GM12878 (cell line): ENCODE measurements around the gene PDE12. TPM values are rescaled to one million over a fixed set of nuclear protein-coding genes. Genes with fewer than 3 reads are reported as not detected.

ENCODE experiments used
- ATAC-seq: fragments of 200-7000 bp; cut with Tn5 transposase; 3 replicates; pipeline ENCODE4 v1.9.1; 2020; ENCODE audit warnings: mild to moderate bottlenecking, moderate library complexity
- BruUV-seq: library from RNA; stranded (reverse); fragments of 400-500 nt; replicated peaks from 2 replicates; lab custom pipeline; 2021; lab: Mats Ljungman, UMichigan
- CTCF ChIA-PET: fragments of 300-600 bp; sonication (Branson Sonifier 250); formaldehyde crosslinking; extraction: SDS; loops from one replicate; lab custom pipeline; 2021; ENCODE audit warnings: inconsistent platforms; lab: Yijun Ruan, JAX
- POLR2A ChIA-PET: fragments of 350-600 bp; formaldehyde crosslinking; extraction: SDS; loops from one replicate; lab custom pipeline; 2021; ENCODE audit warnings: inconsistent platforms; lab: Charles Lee
- RAD21 ChIA-PET: fragments of 300-600 bp; sonication (Branson Sonifier 250); formaldehyde crosslinking; loops from one replicate; lab custom pipeline; 2023; ENCODE audit warnings: antibody characterized with exemption; ENCODE audit not compliant: unreplicated experiment; lab: Charles Lee
- SMC1A ChIA-PET: fragments of 300-600 bp; sonication (Branson Sonifier 250); formaldehyde crosslinking; loops from one replicate; lab custom pipeline; 2023; ENCODE audit not compliant: unreplicated experiment, uncharacterized antibody; lab: Charles Lee
- DNase-seq: peaks from one replicate; pipeline ENCODE4 v3.0.0-alpha.2; 2011; ENCODE audit warnings: low read depth, low spot score
- FAIRE-seq: peaks from 3 replicates; lab custom pipeline; 2011; peaks lifted over from hg19 to GRCh38; lab: Jason Lieb, UNC
- H2AFZ ChIP-seq: 2 replicates; pipeline ENCODE4 v1.6.0; 2011; ENCODE audit warnings: low read depth, low read length, control low read depth; ENCODE audit not compliant: control insufficient read depth
- H3K27ac ChIP-seq: 2 replicates; pipeline ENCODE4 v1.5.1; 2011; ENCODE audit warnings: control low read depth; ENCODE audit not compliant: control insufficient read depth, insufficient read depth
- H3K27me3 ChIP-seq, 2 experiments: replicated peaks in 1 of 2; 2 replicates each; pipeline versions ENCODE4 v1.6.0 to v1.6.1; 2011; ENCODE audit warnings: low read length in 1 of 2; ENCODE audit not compliant: control insufficient read depth in 2 of 2, insufficient read depth in 2 of 2
- H3K36me3 ChIP-seq, 2 experiments: 2 replicates each; pipeline ENCODE4 v1.5.1; 2011; ENCODE audit warnings: low read length in 1 of 2; ENCODE audit not compliant: control insufficient read depth in 2 of 2, insufficient read depth in 2 of 2
- H3K4me1 ChIP-seq: 2 replicates; pipeline ENCODE4 v1.6.1; 2011; ENCODE audit warnings: mild to moderate bottlenecking, low read length, moderate library complexity, mixed read lengths; ENCODE audit not compliant: control insufficient read depth, insufficient read depth
- H3K4me2 ChIP-seq: 2 replicates; pipeline ENCODE4 v1.6.0; 2011; ENCODE audit warnings: control low read depth; ENCODE audit not compliant: control insufficient read depth, insufficient read depth
- H3K4me3 ChIP-seq: fragments of 200-600 bp; sonication (generic); 2 replicates; pipeline ENCODE4 v1.5.1; 2016
- H3K79me2 ChIP-seq: 2 replicates; pipeline ENCODE4 v1.6.0; 2011; ENCODE audit warnings: low read length; ENCODE audit not compliant: control insufficient read depth, insufficient read depth
- H3K9ac ChIP-seq: 2 replicates; pipeline ENCODE4 v1.8.0; 2011; ENCODE audit warnings: low read length, control low read depth, mixed read lengths; ENCODE audit not compliant: control insufficient read depth, insufficient read depth
- H3K9me3 ChIP-seq: replicated peaks from 3 replicates; pipeline ENCODE4 v1.5.1; 2011; ENCODE audit warnings: mild to moderate bottlenecking, low read length; ENCODE audit not compliant: control insufficient read depth, insufficient read depth
- H4K20me1 ChIP-seq: 2 replicates; pipeline ENCODE4 v1.6.0; 2011; ENCODE audit not compliant: control insufficient read depth, insufficient read depth
- ASH2L ChIP-seq: fragments of 300-600, 200-600 bp; sonication (generic); IDR thresholded peaks from 2 replicates; pipeline ENCODE4 v1.6.1; 2017; ENCODE audit warnings: low read depth, mild to moderate bottlenecking, borderline replicate concordance
- CBFB ChIP-seq: IDR thresholded peaks from 2 replicates; pipeline ENCODE4 v1.6.1; 2016; ENCODE audit warnings: antibody characterized with exemption, low read depth
- DPF2 ChIP-seq: fragments of 450-650 bp; IDR thresholded peaks from 2 replicates; pipeline ENCODE4 v1.6.1; 2017; ENCODE audit warnings: mild to moderate bottlenecking
- E2F4 ChIP-seq: IDR thresholded peaks from 2 replicates; pipeline ENCODE4 v1.6.1; 2012; ENCODE audit warnings: low read depth, low read length, improper control_type of control experiment
- JUND ChIP-seq: IDR thresholded peaks from 2 replicates; pipeline ENCODE4 v1.6.1; 2012; ENCODE audit warnings: low read depth, mild to moderate bottlenecking, low read length, improper control_type of control experiment, moderate library complexity
- LARP7 ChIP-seq: fragments of 450-650 bp; IDR thresholded peaks from 2 replicates; pipeline ENCODE4 v1.6.1; 2017; ENCODE audit warnings: mild to moderate bottlenecking
- NFYB ChIP-seq: IDR thresholded peaks from 2 replicates; pipeline ENCODE4 v1.6.1; 2011; ENCODE audit warnings: low read depth, mild to moderate bottlenecking, low read length, improper control_type of control experiment, moderate library complexity; ENCODE audit not compliant: insufficient read depth
- POLR2AphosphoS2 ChIP-seq: IDR thresholded peaks from 2 replicates; pipeline ENCODE4 v1.6.1; 2011; ENCODE audit warnings: low read depth, mild to moderate bottlenecking, low read length, improper control_type of control experiment, moderate library complexity
- SREBF1 ChIP-seq: IDR thresholded peaks from 2 replicates; pipeline ENCODE4 v1.6.1; 2012; ENCODE audit warnings: mild to moderate bottlenecking, low read length
- TCF12 ChIP-seq: IDR thresholded peaks from 2 replicates; pipeline ENCODE4 v1.6.1; 2011; ENCODE audit warnings: low read depth, mild to moderate bottlenecking, low read length
- ZBTB33 ChIP-seq: fragments of 450-650 bp; IDR thresholded peaks from 2 replicates; pipeline ENCODE4 v1.6.1; 2017; ENCODE audit warnings: mild to moderate bottlenecking
- ZBTB4 ChIP-seq: fragments of 450-650 bp; formaldehyde crosslinking; IDR thresholded peaks from 2 replicates; pipeline ENCODE4 v1.4.0; 2022; ENCODE audit warnings: mild to moderate bottlenecking, moderate library complexity
- WGBS: methylation state at CpG from one replicate; pipeline ENCODE4 v1.1.6; 2016; ENCODE audit warnings: low lambda C conversion rate; ENCODE audit not compliant: insufficient replicate concordance, insufficient coverage; ENCODE audit errors: missing lambda C conversion rate; 5-methylcytosine and 5-hydroxymethylcytosine counted together
- in situ Hi-C: fragments of 300-500 bp; cut with MboI; formaldehyde crosslinking; loops from 9 replicates; pipeline ENCODE4 v1.14.3; 2018; ENCODE audit warnings: mixed read lengths
- intact Hi-C: fragments of 100-400 bp; cut with micrococcal nuclease; formaldehyde crosslinking; loops from one replicate; pipeline ENCODE4 v1.14.2; 2022; ENCODE audit not compliant: unreplicated experiment
- polyA plus RNA-seq, 11 experiments: library from polyadenylated mRNA; depleted of rRNA in 4 of 11; unstranded in 6 of 11; stranded (reverse) in 5 of 11; fragments of >200 nt; fragmentation: Nextera tagmentation in 4 of 11; fragmentation: Illumina TruSeq in 1 of 11; extraction: Ambion mirVana in 4 of 11; extraction: Trizol in 1 of 11; gene quantifications; 1 replicate in 1 of 11; 2 replicates in 10 of 11; pipeline versions ENCODE4 v1.2.1 to v1.2.3, GENCODE V29; 2011 to 2016; ENCODE audit warnings: inconsistent platforms in 2 of 11, missing spikeins in 2 of 11, low read depth in 1 of 11
- total RNA-seq, 4 experiments: library from RNA; depleted of rRNA in 3 of 4; stranded (reverse); fragments of >200 nt in 3 of 4; fragmentation: Illumina TruSeq in 1 of 4; extraction: Trizol in 1 of 4; gene quantifications; 2 replicates each; pipeline versions ENCODE4 v1.2.1 to v1.2.3, GENCODE V29; 2013 to 2021
- TF ChIP-seq, protein P1 (sequence below): fragments of 450-650 bp; IDR thresholded peaks from 2 replicates; pipeline ENCODE4 v1.6.1; 2017; ENCODE audit warnings: antibody characterized with exemption, mild to moderate bottlenecking, moderate library complexity

PDE12 gene
- total and polyA plus RNA-seq, 10 of the 15 experiments (the other 5 are each of a cell fraction or from before 2014, with no cell fraction given): 3.0 to 26.1 (median 17.4) TPM

GRCh38 chr3:57545636-57546268 lies 10.3 kb upstream of the PDE12 start:
- H3K9ac ChIP-seq: no peak overlapping the region
- DNase-seq (no peak), ATAC-seq (no peak), FAIRE-seq (no peak)
- RAD21 ChIA-PET: interaction anchor here (0.6 kb wide), 1 partner anchor 25 kb away, joined by 3 read pairs; no protein-coding TSS in a partner anchor
- intact Hi-C loops: no loop called here
- POLR2A ChIA-PET: no interaction called here
- H3K27me3 ChIP-seq: no peaks in the 10 kb centered on the region
- SMC1A ChIA-PET: interaction anchor here (1.4 kb wide), 1 partner anchor 148 kb away, joined by 3 read pairs; no protein-coding TSS in a partner anchor
- no peaks in the 10 kb centered on the region for H3K36me3 ChIP-seq
- 87% methylated on average over 7 of the region's 7 CpGs for WGBS
- in situ Hi-C loops: no loop called here
- no peaks in the 10 kb centered on the region for H3K79me2 ChIP-seq
- H3K27ac ChIP-seq: no peak overlapping the region
- H3K4me2 ChIP-seq: no peak overlapping the region
- H4K20me1 ChIP-seq: no peaks in the 10 kb centered on the region
- H3K4me3 ChIP-seq: no peak overlapping the region
- CTCF ChIA-PET: interaction anchor here (1.1 kb wide), 1 partner anchor 149 kb away, joined by 3 read pairs; no protein-coding TSS in a partner anchor
- H2AFZ ChIP-seq: no peak overlapping the region
- H3K9me3 ChIP-seq: no peaks in the 10 kb centered on the region
- no TSS peak for BruUV-seq
- H3K4me1 ChIP-seq: peaks cover 5% of the 10 kb centered on the region
- TF ChIP-seq NFYB (no peak), POLR2AphosphoS2 (no peak), TCF12 (no peak), SREBF1 (no peak), JUND (no peak), CBFB (no peak), E2F4 (no peak), ZBTB4 (CRISPR knock-in tag) (no peak), ZBTB33 (no peak), LARP7 (no peak), DPF2 (no peak), ASH2L (no peak)
- TF ChIP-seq, protein P1, sequence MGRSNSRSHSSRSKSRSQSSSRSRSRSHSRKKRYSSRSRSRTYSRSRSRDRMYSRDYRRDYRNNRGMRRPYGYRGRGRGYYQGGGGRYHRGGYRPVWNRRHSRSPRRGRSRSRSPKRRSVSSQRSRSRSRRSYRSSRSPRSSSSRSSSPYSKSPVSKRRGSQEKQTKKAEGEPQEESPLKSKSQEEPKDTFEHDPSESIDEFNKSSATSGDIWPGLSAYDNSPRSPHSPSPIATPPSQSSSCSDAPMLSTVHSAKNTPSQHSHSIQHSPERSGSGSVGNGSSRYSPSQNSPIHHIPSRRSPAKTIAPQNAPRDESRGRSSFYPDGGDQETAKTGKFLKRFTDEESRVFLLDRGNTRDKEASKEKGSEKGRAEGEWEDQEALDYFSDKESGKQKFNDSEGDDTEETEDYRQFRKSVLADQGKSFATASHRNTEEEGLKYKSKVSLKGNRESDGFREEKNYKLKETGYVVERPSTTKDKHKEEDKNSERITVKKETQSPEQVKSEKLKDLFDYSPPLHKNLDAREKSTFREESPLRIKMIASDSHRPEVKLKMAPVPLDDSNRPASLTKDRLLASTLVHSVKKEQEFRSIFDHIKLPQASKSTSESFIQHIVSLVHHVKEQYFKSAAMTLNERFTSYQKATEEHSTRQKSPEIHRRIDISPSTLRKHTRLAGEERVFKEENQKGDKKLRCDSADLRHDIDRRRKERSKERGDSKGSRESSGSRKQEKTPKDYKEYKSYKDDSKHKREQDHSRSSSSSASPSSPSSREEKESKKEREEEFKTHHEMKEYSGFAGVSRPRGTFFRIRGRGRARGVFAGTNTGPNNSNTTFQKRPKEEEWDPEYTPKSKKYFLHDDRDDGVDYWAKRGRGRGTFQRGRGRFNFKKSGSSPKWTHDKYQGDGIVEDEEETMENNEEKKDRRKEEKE: no peak
